T-cell (primary cell): Measurements from ENCODE around the gene NUDT7. TPM values are rescaled to one million over a fixed set of nuclear protein-coding genes. Genes with fewer than 3 reads are reported as not detected.

Experiments used
- ATAC-seq, 4 experiments: fragments of 200-7000 bp in 3 of 4; fragments of 150-1000 bp in 1 of 4; cut with Tn5 transposase; replicated peaks in 1 of 4; 1 replicate in 3 of 4; 2 replicates in 1 of 4; pipeline ENCODE4 v1.10.0; 2021; ENCODE audit warnings: moderate library complexity in 3 of 4, mild to moderate bottlenecking in 2 of 4, moderate number of reproducible peaks in 1 of 4
- CTCF ChIA-PET, 2 donors: fragments of 300-600 bp; sonication (Branson Sonifier 250); formaldehyde crosslinking; loops; one replicate each; lab custom pipeline; 2022; ENCODE audit warnings: antibody characterized with exemption in 2 of 2; lab: Charles Lee
- POLR2A ChIA-PET, 2 donors: fragments of 300-600 bp; sonication (Branson Sonifier 250); formaldehyde crosslinking; loops; one replicate each; lab custom pipeline; 2022; ENCODE audit warnings: antibody characterized with exemption in 2 of 2; lab: Charles Lee
- DNase-seq, 35 experiments: peaks; one replicate each; pipeline versions ENCODE4 v3.0.0 to v3.0.0-alpha.2; 2013 to 2023
- H3K27ac ChIP-seq: one replicate; pipeline ENCODE4 v1.5.1; 2013; ENCODE audit warnings: low read length
- H3K27me3 ChIP-seq, 2 experiments: replicated peaks in 1 of 2; 1 replicate in 1 of 2; 2 replicates in 1 of 2; pipeline versions ENCODE4 v1.6.1 to v1.7.0; 2013; ENCODE audit warnings: low read length in 1 of 2, mixed read lengths in 1 of 2; ENCODE audit not compliant: control insufficient read depth in 2 of 2, insufficient read depth in 2 of 2; ENCODE audit errors: extremely low read depth in 1 of 2
- H3K36me3 ChIP-seq, 2 donors: 1 replicate in 1 of 2; 2 replicates in 1 of 2; pipeline versions ENCODE4 v1.6.1 to v1.7.0; 2013; ENCODE audit warnings: low read length in 1 of 2; ENCODE audit not compliant: control insufficient read depth in 2 of 2, insufficient read depth in 1 of 2; ENCODE audit errors: extremely low read depth in 1 of 2
- H3K4me1 ChIP-seq, 2 experiments: 1 replicate in 1 of 2; 2 replicates in 1 of 2; pipeline versions ENCODE4 v1.6.1 to v1.7.0; 2013; ENCODE audit warnings: low read length in 2 of 2, mixed read lengths in 1 of 2; ENCODE audit not compliant: insufficient read depth in 2 of 2, control insufficient read depth in 1 of 2; ENCODE audit errors: extremely low read depth in 1 of 2
- H3K4me3 ChIP-seq, 2 donors: 1 replicate in 1 of 2; 2 replicates in 1 of 2; pipeline versions ENCODE4 v1.5.1 to v1.7.0; 2013; ENCODE audit warnings: mild to moderate bottlenecking in 2 of 2, low read length in 1 of 2, moderate library complexity in 1 of 2; ENCODE audit not compliant: control insufficient read depth in 1 of 2; ENCODE audit errors: extremely low read depth in 1 of 2
- H3K9me3 ChIP-seq: 2 replicates; pipeline ENCODE4 v1.7.0; 2013
- H3K27ac Mint-ChIP-seq, 2 donors: one replicate each; pipeline ENCODE4 v1.8.0; 2020 to 2021; ENCODE audit warnings: mild to moderate bottlenecking in 2 of 2, mixed read lengths in 2 of 2
- H3K27me3 Mint-ChIP-seq, 2 donors: one replicate each; pipeline ENCODE4 v1.8.0; 2021 to 2022; ENCODE audit warnings: mixed read lengths in 2 of 2
- H3K36me3 Mint-ChIP-seq: one replicate; pipeline ENCODE4 v1.8.0; 2021; ENCODE audit warnings: mixed read lengths
- H3K4me1 Mint-ChIP-seq, 3 donors: one replicate each; pipeline ENCODE4 v1.8.0; 2020 to 2022; ENCODE audit warnings: mixed read lengths in 3 of 3, mild to moderate bottlenecking in 1 of 3
- H3K4me3 Mint-ChIP-seq, 3 donors: one replicate each; pipeline ENCODE4 v1.8.0; 2020 to 2022; ENCODE audit warnings: mild to moderate bottlenecking in 3 of 3, mixed read lengths in 3 of 3, moderate library complexity in 3 of 3
- H3K9me3 Mint-ChIP-seq, 3 donors: one replicate each; pipeline ENCODE4 v1.8.0; 2020 to 2022; ENCODE audit warnings: mixed read lengths in 3 of 3
- WGBS: methylation state at CpG from one replicate; pipeline ENCODE4 v1.1.5; 2013; ENCODE audit warnings: missing lambda C conversion rate; ENCODE audit not compliant: insufficient coverage; 5-methylcytosine and 5-hydroxymethylcytosine counted together
- total RNA-seq, 35 experiments: library from RNA in 6 of 35; stranded (reverse) in 6 of 35; fragments of 120-200 nt in 1 of 35; gene quantifications; one replicate each; pipeline versions ENCODE4 v1.2.1 to v1.2.4 and lab custom pipeline; 2013 to 2026

NUDT7 gene
- total RNA-seq, 5 donors from 2014 or later (not counting 1 experiment from before 2014, with no cell fraction given), result 2.7 to 9.1 (median 4.7) TPM

- Histone ChIP-seq H3K4me3 (no peak overlapping the region), H3K27me3 (peaks cover 0 to 7% of the 10 kb centered on the region in 2 experiments), H3K27ac (no peak overlapping the region), H3K9me3 (no peaks in the 10 kb centered on the region), H3K4me1 (no peaks in the 10 kb centered on the region), H3K36me3 (no peaks in the 10 kb centered on the region)
- no peak for ATAC-seq
- Mint-ChIP-seq H3K27me3 (peaks cover 0 to 6% of the 10 kb centered on the region in 2 donors), H3K27ac (no peak overlapping the region), H3K36me3 (no peaks in the 10 kb centered on the region), H3K4me3 (no peak overlapping the region), H3K4me1 (no peaks in the 10 kb centered on the region), H3K9me3 (no peaks in the 10 kb centered on the region)
- no peak for DNase-seq
- CTCF ChIA-PET, result interaction anchor here (0.5 to 0.6 kb wide), 2 partner anchors 10 to 399 kb away, joined by 3 to 7 read pairs; no protein-coding TSS in a partner anchor
- POLR2A ChIA-PET, result no interaction called here
- WGBS, result no CpG with 5 or more reads among the region's 3 CpGs
Observed at GRCh38 chr16:77680496-77680895, 41.8 kb upstream of the NUDT7 start.

DNA sequence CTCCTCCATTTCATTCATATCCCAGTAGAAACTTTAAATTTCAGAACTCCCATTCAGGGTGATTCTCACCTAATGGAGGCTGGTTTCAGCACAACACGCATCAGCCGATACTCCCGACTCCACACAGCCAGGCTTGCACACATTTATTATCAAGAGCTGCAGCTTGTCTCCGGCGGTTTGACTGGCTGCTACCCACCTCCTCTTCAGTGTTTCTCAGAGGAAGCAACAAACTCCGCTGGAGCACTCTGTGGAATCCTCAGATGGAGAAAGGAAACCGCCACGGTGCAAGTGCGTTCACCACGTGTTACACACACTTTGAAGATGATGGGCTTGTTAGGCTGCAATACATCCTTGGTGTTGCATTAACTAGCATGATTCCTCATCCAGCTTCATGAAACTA is 39.7 kb upstream of the NUDT7 start:
- POLR2A ChIA-PET, result no interaction called here

DNA sequence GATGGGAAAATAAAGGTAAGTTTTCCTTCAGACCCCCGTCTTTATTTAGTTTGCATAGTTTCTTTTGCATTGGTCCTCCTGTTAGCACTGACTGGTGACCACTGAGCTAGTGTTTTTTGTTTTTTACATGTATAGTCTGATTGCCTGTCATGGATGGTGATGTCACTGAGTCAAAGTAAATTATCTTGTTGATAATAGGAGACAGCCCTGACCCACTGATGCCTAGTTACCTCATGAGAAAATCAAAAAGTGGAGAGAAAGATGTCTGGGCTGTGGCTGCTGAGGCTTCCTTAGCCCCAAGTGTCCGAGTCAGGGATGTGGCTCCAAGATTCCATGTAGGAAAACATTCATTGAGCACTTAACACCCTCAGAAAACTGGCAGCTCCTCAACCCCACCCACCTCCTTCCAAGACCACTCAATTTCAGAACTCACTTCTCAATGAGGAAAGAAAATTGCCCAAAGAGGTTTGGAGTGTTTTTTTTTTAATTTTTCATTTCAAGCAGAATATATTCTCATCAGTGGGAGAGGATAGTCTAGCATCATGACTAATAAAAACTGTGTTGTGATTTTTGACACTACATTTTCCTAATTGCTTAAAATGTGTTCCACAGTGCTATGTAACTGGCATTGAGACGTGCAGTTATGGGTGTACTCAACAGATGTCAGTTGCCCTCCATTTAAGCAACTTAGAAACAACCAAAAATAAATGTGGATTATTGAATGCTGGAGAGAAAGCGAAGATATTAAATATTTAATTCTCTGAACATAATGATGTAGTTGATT is 38.7 kb upstream of the NUDT7 start:
- POLR2A ChIA-PET, result no interaction called here
- peaks cover 0 to 2% of the 10 kb centered on the region in 2 experiments for H3K27me3 ChIP-seq
- CTCF ChIA-PET, result interaction anchor here in 1 of 2 donors (0.5 kb wide), 1 partner anchor 401 kb away, joined by 3 read pairs; no protein-coding TSS in a partner anchor
- no peaks in the 10 kb centered on the region for H3K9me3 ChIP-seq
- Mint-ChIP-seq H3K36me3 (no peaks in the 10 kb centered on the region), H3K27me3 (peaks cover 12 to 17% of the 10 kb centered on the region in 2 donors), H3K9me3 (no peaks in the 10 kb centered on the region), H3K4me3 (no peak overlapping the region), H3K4me1 (no peaks in the 10 kb centered on the region), H3K27ac (no peak overlapping the region)
- no peak overlapping the region for H3K4me3 ChIP-seq
- H3K36me3 ChIP-seq, result no peaks in the 10 kb centered on the region
- ATAC-seq, result no peak
- WGBS, result no CpG with 5 or more reads among the region's 4 CpGs
- H3K27ac ChIP-seq, result no peak overlapping the region
- DNase-seq, result no peak
- no peaks in the 10 kb centered on the region for H3K4me1 ChIP-seq

More for the DNA sequence above, 39.7 kb upstream of the NUDT7 start:
- Histone ChIP-seq H3K36me3 (no peaks in the 10 kb centered on the region), H3K4me1 (no peaks in the 10 kb centered on the region), H3K27ac (no peak overlapping the region), H3K9me3 (no peaks in the 10 kb centered on the region), H3K4me3 (no peak overlapping the region), H3K27me3 (peaks cover 0 to 5% of the 10 kb centered on the region in 2 experiments)
- H3K9me3 Mint-ChIP-seq, result no peaks in the 10 kb centered on the region
- H3K27me3 Mint-ChIP-seq, result peaks cover 10 to 12% of the 10 kb centered on the region in 2 donors
- ATAC-seq (no peak), DNase-seq (no peak)
- WGBS, result 86% methylated on average over 7 of the region's 10 CpGs
- H3K4me1 Mint-ChIP-seq, result no peaks in the 10 kb centered on the region
- CTCF ChIA-PET, result interaction anchor here in 1 of 2 donors (0.6 kb wide), 1 partner anchor 12 kb away, joined by 3 read pairs; no protein-coding TSS in a partner anchor
- H3K36me3 Mint-ChIP-seq, result no peaks in the 10 kb centered on the region
- H3K4me3 Mint-ChIP-seq, result no peak overlapping the region
- no peak overlapping the region for H3K27ac Mint-ChIP-seq

DNA sequence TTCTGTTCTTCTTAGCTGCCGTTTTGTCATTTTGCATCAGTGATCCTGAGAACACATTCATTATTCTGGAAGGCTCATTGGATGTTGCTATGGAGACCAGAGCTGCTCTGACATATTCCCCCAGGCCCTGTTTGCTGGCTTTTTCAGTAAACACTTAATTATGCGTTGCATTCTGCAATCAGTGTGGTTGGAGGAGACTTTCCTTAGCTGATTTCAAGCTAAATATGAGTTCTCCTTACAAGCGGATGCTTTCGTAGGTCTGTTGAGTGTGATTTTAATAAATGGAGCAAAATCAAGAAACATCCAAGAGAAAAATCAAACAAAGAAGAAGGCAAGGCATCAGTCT is 38.2 kb upstream of the NUDT7 start:
- H3K4me1 ChIP-seq, result no peaks in the 10 kb centered on the region

DNA sequence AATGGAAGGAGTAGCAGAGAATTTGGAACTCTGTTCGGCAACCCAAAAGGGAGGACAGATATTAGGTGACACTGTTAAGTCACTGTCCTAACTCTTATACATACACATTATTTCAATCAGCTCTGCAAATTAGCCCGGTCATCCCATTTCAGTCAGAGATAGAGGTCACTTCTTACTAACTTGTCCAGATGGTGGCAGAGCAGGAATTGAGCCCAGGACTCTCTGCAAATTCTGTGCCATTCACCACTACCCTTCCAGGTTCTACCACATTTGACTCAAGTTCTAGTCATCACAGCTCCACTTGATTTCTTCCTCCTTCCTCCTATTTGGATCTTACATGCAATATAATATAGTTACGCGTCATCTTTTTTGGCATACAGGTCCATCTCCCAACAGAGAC is 35.9 kb upstream of the NUDT7 start:
- Mint-ChIP-seq H3K36me3 (no peaks in the 10 kb centered on the region), H3K27ac (no peak overlapping the region), H3K4me1 (no peaks in the 10 kb centered on the region), H3K27me3 (peaks cover 23 to 25% of the 10 kb centered on the region in 2 donors), H3K9me3 (no peaks in the 10 kb centered on the region), H3K4me3 (no peak overlapping the region)
- DNase-seq (no peak), ATAC-seq (no peak)
- no peaks in the 10 kb centered on the region for H3K4me1 ChIP-seq
- ChIA-PET POLR2A (no interaction called here), CTCF (no interaction called here)
- H3K4me3 ChIP-seq, result no peak overlapping the region
- peaks cover 0 to 7% of the 10 kb centered on the region in 2 experiments for H3K27me3 ChIP-seq
- no peaks in the 10 kb centered on the region for H3K36me3 ChIP-seq
- no peaks in the 10 kb centered on the region for H3K9me3 ChIP-seq
- no peak overlapping the region for H3K27ac ChIP-seq
- WGBS, result 91% methylated on average over 1 of the region's 4 CpGs

More for the DNA sequence above, 38.2 kb upstream of the NUDT7 start:
- no peak overlapping the region for H3K4me3 Mint-ChIP-seq
- no peaks in the 10 kb centered on the region for H3K36me3 Mint-ChIP-seq
- no peak overlapping the region for H3K27ac Mint-ChIP-seq
- WGBS, result 86% methylated on average over 1 of the region's 4 CpGs
- no peaks in the 10 kb centered on the region for H3K36me3 ChIP-seq
- CTCF ChIA-PET, result interaction anchor here in 1 of 2 donors (0.5 to 1.0 kb wide), 2 partner anchors 320 to 401 kb away, joined by 3 read pairs; no protein-coding TSS in a partner anchor
- peaks cover 15 to 19% of the 10 kb centered on the region in 2 donors for H3K27me3 Mint-ChIP-seq
- H3K27ac ChIP-seq, result no peak overlapping the region
- no peak for ATAC-seq
- H3K9me3 ChIP-seq, result no peaks in the 10 kb centered on the region
- H3K4me3 ChIP-seq, result no peak overlapping the region
- H3K9me3 Mint-ChIP-seq, result no peaks in the 10 kb centered on the region
- H3K4me1 Mint-ChIP-seq, result no peaks in the 10 kb centered on the region
- peaks cover 0 to 3% of the 10 kb centered on the region in 2 experiments for H3K27me3 ChIP-seq
- DNase-seq, result no peak
- POLR2A ChIA-PET, result no interaction called here

DNA sequence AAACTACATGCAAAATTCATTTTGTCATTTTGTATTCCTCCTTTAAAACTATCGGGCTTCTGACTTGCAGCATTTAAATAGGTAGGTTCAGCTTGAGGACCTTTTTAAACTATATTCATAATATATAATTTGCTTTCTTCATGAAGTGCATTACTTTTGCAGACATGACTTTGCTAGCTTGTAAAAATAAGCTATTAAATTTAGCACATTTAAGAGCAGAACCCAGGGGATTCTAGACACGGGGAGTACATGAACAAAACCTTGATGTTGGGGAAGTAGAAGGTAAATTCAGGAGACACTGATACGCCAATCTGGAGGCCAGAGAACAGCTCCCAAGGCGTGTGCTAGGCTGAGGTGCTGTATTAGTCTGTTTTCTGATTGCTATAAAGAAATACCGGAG is 32.3 kb upstream of the NUDT7 start:
- Histone ChIP-seq H3K27me3 (peaks cover 0 to 12% of the 10 kb centered on the region in 2 experiments), H3K9me3 (no peaks in the 10 kb centered on the region), H3K36me3 (no peaks in the 10 kb centered on the region), H3K4me3 (no peak overlapping the region), H3K27ac (no peak overlapping the region), H3K4me1 (no peaks in the 10 kb centered on the region)
- no peak for DNase-seq
- Mint-ChIP-seq H3K27me3 (peaks cover 37 to 40% of the 10 kb centered on the region in 2 donors), H3K4me1 (no peaks in the 10 kb centered on the region), H3K9me3 (no peaks in the 10 kb centered on the region), H3K27ac (no peak overlapping the region), H3K36me3 (no peaks in the 10 kb centered on the region), H3K4me3 (no peak overlapping the region)
- 60% methylated on average over 4 of the region's 5 CpGs for WGBS
- CTCF ChIA-PET, result no interaction called here
- POLR2A ChIA-PET, result no interaction called here
- ATAC-seq, result no peak
